Nephron progenitor cell (in vitro differentiated cells): ENCODE results near the gene FPR1.

Experiments
- DNase-seq: peaks from one replicate; pipeline ENCODE4 v3.0.0; 2021
- H3K27ac Mint-ChIP-seq: 2 replicates; pipeline ENCODE4 v1.8.0; 2021; ENCODE audit warnings: mild to moderate bottlenecking, moderate library complexity, mixed read lengths
- H3K27me3 Mint-ChIP-seq: 2 replicates; pipeline ENCODE4 v1.8.0; 2021; ENCODE audit warnings: mild to moderate bottlenecking, low read depth, mixed read lengths; ENCODE audit not compliant: poor library complexity
- H3K36me3 Mint-ChIP-seq: 2 replicates; pipeline ENCODE4 v1.8.0; 2021; ENCODE audit warnings: low read depth, mixed read lengths
- H3K4me1 Mint-ChIP-seq: 2 replicates; pipeline ENCODE4 v1.8.0; 2021; ENCODE audit warnings: mixed read lengths
- H3K4me3 Mint-ChIP-seq: 2 replicates; pipeline ENCODE4 v1.8.0; 2021; ENCODE audit warnings: mild to moderate bottlenecking, moderate library complexity, mixed read lengths
- H3K9me3 Mint-ChIP-seq: 2 replicates; pipeline ENCODE4 v1.8.0; 2021; ENCODE audit warnings: mild to moderate bottlenecking, moderate library complexity, mixed read lengths
- TF ChIP-seq, protein P1 (sequence below): fragments of 200-600 bp; sonication (generic); IDR thresholded peaks from 2 replicates; pipeline ENCODE4 v1.5.0; 2021; ENCODE audit warnings: antibody characterized with exemption

FPR1 gene

DNA sequence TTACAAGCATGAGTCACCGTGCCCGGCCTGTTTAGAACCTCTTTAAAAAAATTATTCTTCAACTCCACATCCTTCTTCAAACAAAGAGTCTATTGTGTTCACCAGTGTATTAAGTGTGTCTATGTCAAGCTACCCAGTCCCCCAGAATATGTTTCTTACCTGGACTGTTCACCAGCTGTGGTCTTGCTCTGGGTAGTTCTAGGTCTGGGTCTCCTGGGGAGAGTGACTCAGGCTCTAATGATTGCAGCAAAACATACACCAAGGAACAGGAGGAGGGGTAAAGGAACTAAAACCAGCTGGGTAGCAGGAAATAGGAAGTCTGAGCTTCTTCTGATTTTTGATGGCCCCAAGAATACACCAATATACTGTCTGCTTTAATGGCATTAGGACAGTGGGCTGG, at the start of gene FPR1:
TSS of gene FPR1 (minus strand) at position 224 of the 400 bp plus-strand sequence. CDS start 4,884 bp downstream, outside the sequence.
- Mint-ChIP-seq H3K36me3 (no peaks in the 10 kb centered on the region), H3K9me3 (peaks cover 74% of the 10 kb centered on the region), H3K4me3 (no peak within 1 kb of the TSS), H3K27ac (no peak within 1 kb of the TSS), H3K4me1 (no peaks in the 10 kb centered on the region), H3K27me3 (no peaks in the 10 kb centered on the region)
- DNase-seq, result no peak
- TF ChIP-seq, protein P1, sequence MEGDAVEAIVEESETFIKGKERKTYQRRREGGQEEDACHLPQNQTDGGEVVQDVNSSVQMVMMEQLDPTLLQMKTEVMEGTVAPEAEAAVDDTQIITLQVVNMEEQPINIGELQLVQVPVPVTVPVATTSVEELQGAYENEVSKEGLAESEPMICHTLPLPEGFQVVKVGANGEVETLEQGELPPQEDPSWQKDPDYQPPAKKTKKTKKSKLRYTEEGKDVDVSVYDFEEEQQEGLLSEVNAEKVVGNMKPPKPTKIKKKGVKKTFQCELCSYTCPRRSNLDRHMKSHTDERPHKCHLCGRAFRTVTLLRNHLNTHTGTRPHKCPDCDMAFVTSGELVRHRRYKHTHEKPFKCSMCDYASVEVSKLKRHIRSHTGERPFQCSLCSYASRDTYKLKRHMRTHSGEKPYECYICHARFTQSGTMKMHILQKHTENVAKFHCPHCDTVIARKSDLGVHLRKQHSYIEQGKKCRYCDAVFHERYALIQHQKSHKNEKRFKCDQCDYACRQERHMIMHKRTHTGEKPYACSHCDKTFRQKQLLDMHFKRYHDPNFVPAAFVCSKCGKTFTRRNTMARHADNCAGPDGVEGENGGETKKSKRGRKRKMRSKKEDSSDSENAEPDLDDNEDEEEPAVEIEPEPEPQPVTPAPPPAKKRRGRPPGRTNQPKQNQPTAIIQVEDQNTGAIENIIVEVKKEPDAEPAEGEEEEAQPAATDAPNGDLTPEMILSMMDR, result no peak

DNA sequence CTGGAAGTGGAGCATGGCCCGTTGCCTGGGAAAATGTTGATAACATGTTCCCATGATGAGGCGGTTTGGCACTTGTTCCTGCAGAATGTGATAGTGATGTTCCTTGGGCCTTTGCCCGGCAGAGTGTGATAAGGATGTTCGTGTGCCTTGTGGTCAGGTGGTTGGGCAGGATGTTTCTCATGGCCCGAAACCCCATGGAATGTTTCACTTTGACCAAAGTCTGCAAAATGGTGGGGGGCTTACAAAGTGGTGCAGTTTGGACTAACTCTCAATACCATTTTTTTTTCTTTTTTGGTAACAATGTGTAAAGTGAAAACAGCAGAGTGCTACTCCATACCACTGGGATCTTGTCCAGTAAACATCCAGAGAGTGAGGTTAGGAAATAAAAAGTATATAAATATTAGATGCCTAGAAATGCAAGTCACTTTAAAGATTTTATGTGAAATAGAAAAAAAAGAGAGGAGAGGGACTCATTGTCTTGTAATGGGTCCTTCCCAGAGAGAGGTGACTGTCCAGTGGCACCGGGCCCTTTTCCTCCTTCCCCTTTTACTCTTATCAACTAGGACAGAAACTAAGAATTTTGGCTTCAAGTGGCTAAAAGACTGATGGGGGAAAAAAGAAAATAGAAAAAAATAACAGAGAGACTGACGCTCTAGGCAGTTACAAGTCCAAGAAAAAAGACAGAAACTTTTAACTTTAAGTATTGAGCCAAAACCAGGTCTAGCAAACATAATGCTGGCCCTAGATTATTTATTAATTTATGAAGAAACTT, 49.0 kb upstream of the FPR1 start:
- Mint-ChIP-seq H3K4me1 (no peaks in the 10 kb centered on the region), H3K4me3 (no peak overlapping the region), H3K27ac (no peak overlapping the region), H3K36me3 (no peaks in the 10 kb centered on the region), H3K9me3 (peaks cover 81% of the 10 kb centered on the region), H3K27me3 (peaks cover 3% of the 10 kb centered on the region)
- DNase-seq, result no peak
- TF ChIP-seq, protein P1, result no peak

DNA sequence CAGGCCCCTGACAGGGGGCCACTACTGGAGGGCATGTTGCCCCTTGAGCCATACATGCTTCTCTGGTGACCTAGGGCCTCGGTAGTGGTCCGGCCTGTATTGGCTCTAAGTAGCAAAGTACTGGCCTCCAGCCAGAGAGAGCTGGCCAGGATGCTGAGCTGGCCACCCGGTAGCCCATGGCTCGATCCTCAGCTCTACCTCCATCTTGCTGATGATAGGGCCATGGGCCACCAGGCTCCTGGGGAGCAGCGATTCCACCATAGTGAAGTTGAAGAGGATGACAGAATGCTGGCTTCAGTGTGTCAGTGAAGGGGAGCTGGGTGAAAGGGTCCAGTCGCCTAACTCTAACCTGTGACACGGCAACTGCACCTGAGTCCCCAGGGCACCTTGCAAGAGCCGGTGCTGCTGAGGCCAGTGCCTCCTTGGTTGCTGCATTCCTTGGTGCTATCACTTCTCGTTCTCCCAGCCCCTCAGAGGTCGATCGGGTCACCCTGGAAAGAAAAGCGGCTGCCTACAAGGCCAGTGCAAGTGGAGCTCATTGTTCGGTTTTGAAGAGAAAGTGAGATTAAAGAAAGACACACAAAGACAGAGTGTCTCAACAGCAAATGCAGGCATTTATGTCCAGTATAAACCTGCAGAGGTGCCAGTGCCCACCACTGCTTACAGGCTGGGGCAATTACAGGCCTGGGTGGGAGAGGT, 48.2 kb upstream of the FPR1 start:
- no peak overlapping the region for H3K4me3 Mint-ChIP-seq

DNA sequence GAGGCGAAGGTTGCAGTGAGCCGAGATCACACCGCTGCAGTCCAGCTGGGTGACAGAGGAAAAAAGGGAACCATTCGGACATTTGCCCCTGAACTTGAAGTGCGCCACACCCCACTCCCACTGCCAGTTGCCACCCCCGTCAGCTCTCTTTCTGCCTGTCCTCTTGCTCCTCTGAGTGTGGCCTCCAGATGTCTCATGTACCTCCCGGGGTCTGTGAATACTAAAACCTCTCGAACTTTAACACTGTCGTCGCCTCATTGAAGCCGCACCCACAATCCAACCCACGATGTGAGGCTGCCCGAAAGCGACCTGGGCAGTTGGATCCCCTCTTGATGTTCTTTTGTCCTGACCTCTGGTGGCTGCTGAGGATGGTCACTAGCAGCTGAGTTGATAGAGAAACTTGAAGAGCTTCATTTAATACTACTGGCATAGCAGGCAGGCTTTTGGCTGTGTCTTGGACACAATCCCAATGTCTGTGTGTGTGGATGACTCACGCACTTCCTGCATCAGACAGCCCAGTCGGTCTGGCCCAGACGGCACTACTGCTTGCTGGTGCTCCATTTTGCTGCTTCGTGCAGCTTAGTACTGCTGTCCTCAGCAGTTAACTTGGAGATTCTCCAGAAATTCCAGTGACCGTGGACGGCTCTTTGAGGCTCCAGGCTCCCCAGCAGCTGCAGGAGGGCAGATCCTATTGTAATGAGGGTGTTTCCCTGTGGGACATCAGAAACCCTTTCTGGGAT, 47.5 kb upstream of the FPR1 start:
- no peak for DNase-seq
- peaks cover 3% of the 10 kb centered on the region for H3K27me3 Mint-ChIP-seq
- H3K9me3 Mint-ChIP-seq, result peaks cover 86% of the 10 kb centered on the region
- no peak overlapping the region for H3K27ac Mint-ChIP-seq
- no peak overlapping the region for H3K4me3 Mint-ChIP-seq
- no peaks in the 10 kb centered on the region for H3K4me1 Mint-ChIP-seq
- TF ChIP-seq, protein P1, result no peak
- no peaks in the 10 kb centered on the region for H3K36me3 Mint-ChIP-seq

More for the DNA sequence above, 48.2 kb upstream of the FPR1 start:
- DNase-seq, result no peak
- Mint-ChIP-seq H3K4me1 (no peaks in the 10 kb centered on the region), H3K27me3 (peaks cover 3% of the 10 kb centered on the region), H3K27ac (no peak overlapping the region), H3K9me3 (peaks cover 84% of the 10 kb centered on the region), H3K36me3 (no peaks in the 10 kb centered on the region)
- TF ChIP-seq, protein P1, result no peak

- TF ChIP-seq, protein P1, result no peak
- no peak for DNase-seq
- no peak overlapping the region for H3K4me3 Mint-ChIP-seq
- H3K27ac Mint-ChIP-seq, result no peak overlapping the region
- no peaks in the 10 kb centered on the region for H3K36me3 Mint-ChIP-seq
- H3K27me3 Mint-ChIP-seq, result peaks cover 3% of the 10 kb centered on the region
- H3K4me1 Mint-ChIP-seq, result no peaks in the 10 kb centered on the region
- H3K9me3 Mint-ChIP-seq, result peaks cover 87% of the 10 kb centered on the region
Measured at GRCh38 chr19:51798062-51798461, 46.4 kb upstream of the FPR1 start.
